H9 (cell line): Measurements from ENCODE around the gene NFE2L2. TPM values are rescaled to one million over a fixed set of nuclear protein-coding genes. Genes with fewer than 3 reads are reported as not detected.

Experiments
- DNase-seq: peaks from one replicate; pipeline ENCODE4 v3.0.0-alpha.2; 2017
- H2AFZ ChIP-seq: one replicate; pipeline ENCODE4 v1.6.1; 2013; ENCODE audit warnings: mild to moderate bottlenecking, low read length, control low read depth, moderate library complexity
- H2AK5ac ChIP-seq: 2 replicates; pipeline ENCODE4 v1.6.1; 2013; ENCODE audit warnings: low read length, control low read depth, mixed read lengths; ENCODE audit not compliant: insufficient read length
- H2BK120ac ChIP-seq: one replicate; pipeline ENCODE4 v1.6.1; 2013; ENCODE audit warnings: low read depth, mild to moderate bottlenecking, low read length, control low read depth, inconsistent platforms; ENCODE audit not compliant: poor library complexity, severe bottlenecking
- H2BK12ac ChIP-seq: 2 replicates; pipeline ENCODE4 v1.6.1; 2013; ENCODE audit warnings: low read length, control low read depth, mixed read lengths, low read depth; ENCODE audit not compliant: insufficient read length
- H2BK15ac ChIP-seq: 2 replicates; pipeline ENCODE4 v1.6.1; 2013; ENCODE audit warnings: low read depth, low read length, control low read depth
- H2BK20ac ChIP-seq: one replicate; pipeline ENCODE4 v1.6.1; 2013; ENCODE audit warnings: low read depth, mild to moderate bottlenecking, low read length, control low read depth, inconsistent platforms; ENCODE audit not compliant: poor library complexity, severe bottlenecking
- H2BK5ac ChIP-seq: 2 replicates; pipeline ENCODE4 v1.6.1; 2013; ENCODE audit warnings: low read length, control low read depth, mixed read lengths; ENCODE audit not compliant: insufficient read length
- H3K14ac ChIP-seq: 2 replicates; pipeline ENCODE4 v1.6.1; 2013; ENCODE audit warnings: low read length, control low read depth; ENCODE audit not compliant: insufficient read depth
- H3K18ac ChIP-seq: 2 replicates; pipeline ENCODE4 v1.6.1; 2013; ENCODE audit warnings: low read depth, mild to moderate bottlenecking, mixed read lengths, low read length, control low read depth; ENCODE audit not compliant: insufficient read length
- H3K23ac ChIP-seq: 2 replicates; pipeline ENCODE4 v1.6.1; 2013; ENCODE audit warnings: low read length, control low read depth, mixed read lengths, low read depth; ENCODE audit not compliant: insufficient read length
- H3K23me2 ChIP-seq: 2 replicates; pipeline ENCODE4 v1.6.1; 2013; ENCODE audit warnings: low read depth, mild to moderate bottlenecking, mixed read lengths, low read length, control low read depth; ENCODE audit not compliant: insufficient read length, poor library complexity, severe bottlenecking
- H3K27ac ChIP-seq: 2 replicates; pipeline ENCODE4 v1.5.1; 2013; ENCODE audit warnings: low read length, control low read depth, mixed read lengths, low read depth; ENCODE audit not compliant: insufficient read length
- H3K27me3 ChIP-seq: 2 replicates; pipeline ENCODE4 v1.6.1; 2013; ENCODE audit warnings: low read length, control low read depth, inconsistent platforms; ENCODE audit not compliant: insufficient read depth
- H3K4ac ChIP-seq: 2 replicates; pipeline ENCODE4 v1.6.1; 2013; ENCODE audit warnings: low read depth, mild to moderate bottlenecking, control low read depth, inconsistent platforms, low read length, moderate library complexity
- H3K4me1 ChIP-seq: 2 replicates; pipeline ENCODE4 v1.6.1; 2013; ENCODE audit warnings: low read length, control low read depth, inconsistent platforms; ENCODE audit not compliant: insufficient read depth
- H3K4me2 ChIP-seq: 2 replicates; pipeline ENCODE4 v1.6.1; 2013; ENCODE audit warnings: low read length, control low read depth, mixed read lengths; ENCODE audit not compliant: insufficient read length, insufficient read depth
- H3K56ac ChIP-seq: 2 replicates; pipeline ENCODE4 v1.6.1; 2013; ENCODE audit warnings: low read depth, mild to moderate bottlenecking, mixed read lengths, low read length, control low read depth; ENCODE audit not compliant: insufficient read length
- H3K79me1 ChIP-seq: 2 replicates; pipeline ENCODE4 v1.6.1; 2013; ENCODE audit warnings: low read depth, mild to moderate bottlenecking, moderate library complexity, low read length, control low read depth, inconsistent platforms; ENCODE audit not compliant: insufficient read depth, poor library complexity, severe bottlenecking
- H3K79me2 ChIP-seq: 2 replicates; pipeline ENCODE4 v1.6.1; 2013; ENCODE audit warnings: low read length, control low read depth, inconsistent platforms; ENCODE audit not compliant: insufficient read depth
- H3K9ac ChIP-seq: 2 replicates; pipeline ENCODE4 v1.6.1; 2013; ENCODE audit warnings: low read length, control low read depth, mixed read lengths; ENCODE audit not compliant: insufficient read length; ENCODE audit errors: extremely low read depth
- H3K9me3 ChIP-seq: one replicate; pipeline ENCODE4 v1.6.1; 2013; ENCODE audit warnings: low read depth, low read length, inconsistent platforms; ENCODE audit not compliant: control insufficient read depth
- H3T11ph ChIP-seq: one replicate; pipeline ENCODE4 v1.6.1; 2013; ENCODE audit warnings: mild to moderate bottlenecking, low read length, control low read depth, inconsistent platforms
- H4K20me1 ChIP-seq: one replicate; pipeline ENCODE4 v1.6.1; 2013; ENCODE audit not compliant: control insufficient read depth, insufficient read length, insufficient read depth
- H4K5ac ChIP-seq: 2 replicates; pipeline ENCODE4 v1.6.1; 2013; ENCODE audit warnings: low read depth, mild to moderate bottlenecking, mixed read lengths, low read length, control low read depth; ENCODE audit not compliant: insufficient read length
- H4K8ac ChIP-seq: replicated peaks from 2 replicates; pipeline ENCODE4 v1.6.1; 2013; ENCODE audit warnings: low read length, control low read depth, mixed read lengths, low read depth; ENCODE audit not compliant: insufficient read length
- H4K91ac ChIP-seq: 2 replicates; pipeline ENCODE4 v1.6.1; 2013; ENCODE audit warnings: low read depth, mild to moderate bottlenecking, moderate library complexity, mixed read lengths, low read length, control low read depth; ENCODE audit not compliant: insufficient read length
- H3K27ac Mint-ChIP-seq, 3 experiments: 2 replicates in 2 of 3; 3 replicates in 1 of 3; pipeline ENCODE4 v1.8.0; 2020 to 2021; ENCODE audit warnings: mixed read lengths in 3 of 3, mild to moderate bottlenecking in 1 of 3, moderate library complexity in 1 of 3
- H3K27me3 Mint-ChIP-seq: 2 replicates; pipeline ENCODE4 v1.8.0; 2021; ENCODE audit warnings: low read depth, mild to moderate bottlenecking, moderate library complexity, mixed read lengths
- H3K36me3 Mint-ChIP-seq, 3 experiments: 2 replicates in 2 of 3; 3 replicates in 1 of 3; pipeline ENCODE4 v1.8.0; 2020 to 2021; ENCODE audit warnings: low read depth in 3 of 3, mixed read lengths in 3 of 3; ENCODE audit not compliant: insufficient read depth in 1 of 3
- H3K4me1 Mint-ChIP-seq, 2 experiments: 2 replicates each; pipeline ENCODE4 v1.8.0; 2020; ENCODE audit warnings: mixed read lengths in 2 of 2
- H3K4me3 Mint-ChIP-seq, 2 experiments: 2 replicates in 1 of 2; 3 replicates in 1 of 2; pipeline ENCODE4 v1.8.0; 2020 to 2021; ENCODE audit warnings: mild to moderate bottlenecking in 2 of 2, mixed read lengths in 2 of 2, moderate library complexity in 1 of 2
- H3K9me3 Mint-ChIP-seq, 2 experiments: 2 replicates in 1 of 2; 3 replicates in 1 of 2; pipeline ENCODE4 v1.8.0; 2020; ENCODE audit warnings: mild to moderate bottlenecking in 2 of 2, mixed read lengths in 2 of 2, moderate library complexity in 1 of 2
- CTCF ChIP-seq: fragments of 200-600 bp; sonication (generic); conservative IDR thresholded peaks from 3 replicates; pipeline ENCODE4 v1.8.0; 2021; ENCODE audit warnings: antibody characterized with exemption, mild to moderate bottlenecking
- WGBS: extraction: QIAGEN DNeasy Blood & Tissue Kit; methylation state at CpG from one replicate; pipeline ENCODE4 v1.1.7; 2013; ENCODE audit warnings: missing lambda C conversion rate, low lambda C conversion rate, mixed read lengths; ENCODE audit not compliant: insufficient read length; ENCODE audit errors: extremely low coverage; 5-methylcytosine and 5-hydroxymethylcytosine counted together
- total RNA-seq: library from RNA; stranded (reverse); gene quantifications from 2 replicates; pipeline ENCODE4 v1.2.1, GENCODE V29; 2021

The NFE2L2 gene
- total RNA-seq, 1 experiment from 2014 or later = 42.5 TPM

DNA sequence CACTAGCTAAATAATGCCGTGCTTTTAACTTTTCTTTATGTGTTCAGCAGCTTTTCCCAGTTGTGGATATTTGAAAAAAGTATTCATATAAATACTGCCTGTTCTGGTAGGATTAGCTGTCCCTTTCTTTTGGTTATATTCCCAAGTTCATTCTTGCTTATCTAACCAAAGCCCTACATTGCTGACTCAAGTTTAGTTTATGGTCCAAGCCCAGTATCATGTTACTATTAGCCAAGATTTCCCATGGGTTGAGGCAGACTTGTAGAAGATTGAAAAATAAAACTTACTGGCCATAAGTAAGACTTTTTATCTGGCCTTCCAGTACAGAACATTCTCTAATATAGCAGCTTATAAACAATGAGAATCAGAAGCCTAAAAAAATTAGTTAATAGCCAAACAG, 49.7 kb upstream of the NFE2L2 start:
- Histone ChIP-seq H3K14ac (no peak overlapping the region), H3K79me1 (no peaks in the 10 kb centered on the region), H3K18ac (no peak overlapping the region), H3K4ac (no peak overlapping the region), H3K56ac (no peak overlapping the region), H2BK120ac (no peak overlapping the region), H3K9me3 (no peaks in the 10 kb centered on the region), H3K27me3 (no peaks in the 10 kb centered on the region), H2BK5ac (no peak overlapping the region), H2AFZ (no peak overlapping the region), H4K8ac (no peak overlapping the region), H3K9ac (no peak overlapping the region), H4K91ac (no peak overlapping the region), H2BK20ac (no peak overlapping the region), H4K5ac (no peak overlapping the region), H3K4me2 (no peak overlapping the region), H3K23me2 (no peaks in the 10 kb centered on the region), H3K27ac (no peak overlapping the region), H2BK12ac (no peak overlapping the region), H3K23ac (no peak overlapping the region), H4K20me1 (no peaks in the 10 kb centered on the region), H2BK15ac (no peak overlapping the region), H3T11ph (no peak overlapping the region), H3K4me1 (no peaks in the 10 kb centered on the region; the same call in none of the 2 replicates), H2AK5ac (no peak overlapping the region), H3K79me2 (no peaks in the 10 kb centered on the region)
- no peak for TF ChIP-seq CTCF
- Mint-ChIP-seq H3K27me3 (no peaks in the 10 kb centered on the region), H3K4me1 (peaks cover 28 to 34% of the 10 kb centered on the region in 2 experiments), H3K9me3 (no peaks in the 10 kb centered on the region), H3K36me3 (no peaks in the 10 kb centered on the region), H3K27ac (no peak overlapping the region), H3K4me3 (no peak overlapping the region)
- DNase-seq = no peak
- WGBS = no CpG with 5 or more reads among the region's 1 CpG
